IPS-18c (cell line): Measurements from ENCODE around the gene SRPRA.
A peak's percentile ranks its signal among the peaks of the same experiment; 100 is the strongest.

Experiments
- H3K4me3 ChIP-seq: 2 replicates; pipeline ENCODE4 v1.7.0; 2013; ENCODE audit warnings: low read depth, mild to moderate bottlenecking, low read length, moderate library complexity; ENCODE audit not compliant: insufficient read depth
- H3K9me3 ChIP-seq: one replicate; pipeline ENCODE4 v1.6.1; 2013; ENCODE audit warnings: mild to moderate bottlenecking, low read length, moderate library complexity; ENCODE audit not compliant: control insufficient read depth, insufficient read depth

SRPRA gene

DNA sequence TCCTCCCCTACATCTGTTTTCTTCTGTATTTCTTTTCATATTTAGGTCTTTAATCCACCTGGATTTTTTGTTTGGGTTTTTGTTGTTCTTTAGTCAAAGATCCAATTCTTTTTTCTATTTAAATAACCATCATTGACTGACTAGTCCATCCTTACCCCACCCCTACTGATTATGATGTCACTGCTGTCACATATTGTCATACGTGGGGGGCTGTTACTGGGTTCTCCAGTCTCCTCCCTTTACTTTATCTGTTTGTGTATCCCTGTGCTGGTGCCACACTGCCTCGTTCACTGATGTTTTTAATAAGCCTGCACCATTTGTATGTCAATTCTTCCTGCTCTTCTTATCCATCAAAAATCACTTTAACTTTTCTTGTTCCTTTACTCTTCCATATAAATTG is 28.3 kb upstream of the SRPRA start:
- no peak overlapping the region for H3K4me3 ChIP-seq
- peaks cover 2% of the 10 kb centered on the region for H3K9me3 ChIP-seq

DNA sequence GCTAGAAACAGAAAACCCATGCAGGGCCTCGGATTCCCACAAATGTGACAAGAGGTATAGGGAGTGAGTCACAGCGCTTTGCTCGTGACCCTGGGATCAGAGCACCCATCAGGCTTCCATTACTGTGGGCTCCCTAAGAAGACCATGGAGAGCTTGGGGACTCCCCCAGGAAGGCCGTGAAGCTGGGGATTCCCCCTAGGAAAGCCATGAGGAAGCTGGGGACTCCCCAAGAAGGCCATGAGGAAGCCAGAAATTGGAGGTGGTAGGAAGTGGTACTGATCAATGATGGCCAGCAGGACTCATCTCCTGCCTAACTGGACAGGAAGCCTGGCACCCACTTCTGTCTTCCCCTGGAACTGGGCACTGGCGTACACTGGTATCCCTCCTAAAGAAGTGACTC is 25.0 kb upstream of the SRPRA start:
- H3K4me3 ChIP-seq: no peak overlapping the region
- H3K9me3 ChIP-seq: no peaks in the 10 kb centered on the region

DNA sequence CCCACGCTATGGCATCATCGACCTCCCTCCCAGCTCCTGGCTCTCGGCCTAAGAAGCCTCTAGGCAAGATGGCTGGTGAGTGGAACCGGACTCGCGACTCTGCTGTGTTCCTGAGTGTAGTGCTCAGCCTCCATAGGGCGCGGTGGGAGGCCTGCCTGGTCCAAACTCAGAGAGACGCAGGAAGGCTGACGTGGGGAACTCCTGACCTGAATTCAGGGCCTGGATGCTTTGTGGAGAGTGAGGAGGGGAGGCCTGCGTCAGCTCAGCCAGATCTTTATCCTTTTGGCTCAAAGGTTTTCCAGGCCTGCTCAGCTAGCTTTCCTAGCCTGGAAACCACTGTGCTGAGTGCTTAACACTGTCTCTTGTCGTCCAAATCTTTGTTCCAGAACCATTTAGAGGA is 22.2 kb upstream of the SRPRA start:
- no peaks in the 10 kb centered on the region for H3K9me3 ChIP-seq
- H3K4me3 ChIP-seq: no peak overlapping the region

DNA sequence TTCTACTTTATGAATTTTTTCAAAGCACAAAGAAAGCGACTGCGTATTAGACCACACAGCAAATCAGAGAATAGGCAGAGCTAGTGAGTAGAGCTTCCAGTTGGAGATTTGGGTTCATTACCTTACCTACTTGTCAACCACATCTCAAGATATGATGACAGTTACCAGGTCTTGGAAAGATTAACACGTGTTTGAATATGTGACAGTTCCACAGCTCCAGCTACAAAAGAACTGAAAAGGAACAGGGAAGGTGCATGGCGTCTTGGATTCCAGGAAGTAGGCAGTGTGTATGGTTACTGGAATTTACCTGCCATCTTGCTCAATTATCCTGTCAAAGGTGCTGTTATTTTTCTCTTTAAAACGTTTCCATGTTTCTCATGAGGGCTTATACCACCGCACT is 19.5 kb upstream of the SRPRA start:
- Histone ChIP-seq H3K9me3 (no peaks in the 10 kb centered on the region), H3K4me3 (no peak overlapping the region)

DNA sequence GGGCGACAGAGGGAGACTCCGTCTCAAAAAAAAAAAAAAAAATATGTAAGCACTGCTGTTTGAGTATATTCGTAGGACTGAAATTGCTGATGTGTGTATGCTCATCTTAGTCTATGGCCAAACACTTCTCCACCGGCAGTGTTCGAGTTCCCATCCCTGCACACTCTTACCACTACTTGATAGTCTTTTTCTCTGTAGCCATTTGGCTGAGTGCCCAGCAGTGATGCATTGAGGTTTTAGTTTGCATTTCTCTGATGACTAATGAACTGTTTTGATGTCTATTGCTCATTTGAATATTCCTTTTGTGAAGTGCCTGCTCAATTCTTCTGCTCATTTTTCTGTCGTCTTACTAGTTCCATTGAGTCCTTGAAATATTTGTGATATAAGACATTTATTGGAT is 16.1 kb upstream of the SRPRA start:
- H3K9me3 ChIP-seq: no peaks in the 10 kb centered on the region
- no peak overlapping the region for H3K4me3 ChIP-seq

DNA sequence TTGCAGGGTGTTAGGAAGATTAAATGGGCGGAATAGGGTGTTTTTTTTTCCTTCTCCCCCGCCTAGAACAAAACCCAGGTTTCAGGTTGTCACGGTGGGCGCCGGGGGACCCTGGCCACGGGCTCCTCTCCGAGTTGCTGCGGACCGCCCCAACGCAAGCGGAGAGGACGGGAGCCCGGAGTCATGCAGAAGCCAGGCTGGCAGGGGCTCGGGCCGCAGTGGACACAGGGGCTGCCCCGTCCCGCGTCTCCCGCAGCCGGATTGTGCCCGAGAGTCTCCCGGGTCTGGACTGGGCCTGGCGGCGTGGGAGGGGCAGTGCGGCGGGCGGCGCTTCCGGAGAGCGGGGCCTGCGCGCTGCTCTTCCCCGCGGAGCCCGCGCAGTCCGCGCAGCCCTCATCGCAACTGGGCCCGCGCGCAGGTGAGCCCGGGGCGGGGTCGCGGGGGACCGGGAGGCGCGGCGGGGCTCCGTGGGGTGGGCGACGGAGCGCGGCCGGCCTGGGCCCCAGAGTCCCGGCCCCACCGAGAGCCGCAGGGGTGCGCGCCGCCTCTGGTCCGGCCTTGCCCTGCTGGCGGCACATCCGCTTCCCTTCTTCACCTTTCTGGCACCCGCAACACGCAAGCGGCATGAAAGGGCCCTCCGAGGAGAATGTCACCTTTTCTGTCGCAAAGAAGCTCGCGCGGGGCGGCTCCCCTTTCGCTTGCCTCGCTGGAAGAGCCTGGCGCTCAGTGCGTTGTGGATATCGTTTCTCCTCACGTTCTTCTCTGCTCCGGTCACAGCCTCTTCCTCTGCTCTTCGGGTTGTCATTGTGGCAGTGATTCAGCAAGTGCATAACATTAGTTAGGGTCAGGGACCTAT is 14.3 kb upstream of the SRPRA start, which contains the start of gene TIRAP:
Gene TIRAP (plus strand): TSS at position 358 of the 856 bp plus-strand sequence. CDS start 7,802 bp downstream, outside the sequence.
- no peaks in the 10 kb centered on the region for H3K9me3 ChIP-seq

DNA sequence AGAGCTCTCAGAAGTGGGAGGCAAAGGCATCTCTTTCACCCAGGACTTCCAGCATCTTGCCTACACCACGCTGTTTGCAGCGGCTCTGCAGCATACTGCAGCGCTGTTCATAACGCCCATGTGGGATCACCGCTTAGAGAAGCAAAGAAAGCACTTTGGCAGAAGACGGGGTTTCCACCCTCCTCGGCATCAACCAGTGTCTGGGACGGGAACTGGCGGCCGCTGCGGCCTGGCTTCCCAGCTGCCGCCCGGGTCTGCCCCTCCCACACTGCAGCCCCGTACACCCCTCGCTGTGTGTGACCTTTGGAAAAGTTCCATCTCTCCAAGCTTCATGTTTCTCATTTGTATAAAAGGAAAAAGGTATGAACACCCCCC is 13.7 kb upstream of the SRPRA start:
- peak overlapping the region; percentile 72 for H3K4me3 ChIP-seq
- no peaks in the 10 kb centered on the region for H3K9me3 ChIP-seq

More for the DNA sequence above, 14.3 kb upstream of the SRPRA start, which contains the start of gene TIRAP:
- H3K4me3 ChIP-seq: peak within 1 kb of the TSS; percentile 72

DNA sequence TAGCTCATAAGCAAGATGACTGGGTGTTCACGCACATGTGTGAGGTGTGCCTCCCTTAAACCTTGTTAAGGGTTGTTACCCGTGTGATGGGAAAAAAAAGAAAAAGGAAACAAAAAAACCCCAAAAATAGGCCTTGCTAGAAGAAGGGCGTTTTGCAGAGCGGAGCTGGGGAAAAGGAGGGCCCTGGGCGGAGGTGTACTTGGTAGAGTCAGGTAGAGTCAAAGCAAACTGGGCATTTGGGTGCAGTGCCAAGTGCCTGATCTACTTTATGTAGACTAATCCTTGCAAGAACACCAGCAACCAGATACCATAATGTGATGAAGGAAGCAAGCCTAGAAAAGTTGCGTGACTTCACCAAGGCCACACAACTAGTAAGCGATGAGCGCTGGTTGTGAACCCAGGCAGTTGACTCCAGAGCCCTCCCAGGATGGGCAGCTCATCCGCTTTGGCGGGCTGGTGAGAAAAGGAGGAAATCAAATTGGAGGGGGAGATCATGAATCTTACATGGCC is 13.0 kb upstream of the SRPRA start:
- Histone ChIP-seq H3K4me3 (peak overlapping the region; percentile 72; the same call in 1 of the 2 replicates), H3K9me3 (no peaks in the 10 kb centered on the region)

DNA sequence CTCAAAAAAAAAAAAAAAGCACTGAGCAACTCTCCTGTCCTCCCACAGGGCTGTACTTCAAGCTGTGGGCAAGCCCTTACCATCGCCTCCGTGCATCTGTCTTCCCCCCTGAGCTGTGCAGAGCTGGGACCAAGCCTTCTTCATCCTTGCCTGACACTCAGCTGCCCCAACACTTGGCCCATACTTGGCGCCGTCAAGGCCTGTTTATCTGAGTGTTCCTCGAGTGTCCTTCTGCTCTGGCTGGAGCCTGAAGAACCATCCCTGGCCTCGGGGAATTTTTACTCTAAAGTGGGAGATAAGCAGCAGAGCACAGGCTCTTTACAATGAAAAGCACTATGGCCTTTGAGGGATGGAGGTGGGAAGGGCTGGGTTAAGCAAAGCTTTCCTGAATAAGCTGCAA is 12.6 kb upstream of the SRPRA start:
- H3K4me3 ChIP-seq: no peak overlapping the region

DNA sequence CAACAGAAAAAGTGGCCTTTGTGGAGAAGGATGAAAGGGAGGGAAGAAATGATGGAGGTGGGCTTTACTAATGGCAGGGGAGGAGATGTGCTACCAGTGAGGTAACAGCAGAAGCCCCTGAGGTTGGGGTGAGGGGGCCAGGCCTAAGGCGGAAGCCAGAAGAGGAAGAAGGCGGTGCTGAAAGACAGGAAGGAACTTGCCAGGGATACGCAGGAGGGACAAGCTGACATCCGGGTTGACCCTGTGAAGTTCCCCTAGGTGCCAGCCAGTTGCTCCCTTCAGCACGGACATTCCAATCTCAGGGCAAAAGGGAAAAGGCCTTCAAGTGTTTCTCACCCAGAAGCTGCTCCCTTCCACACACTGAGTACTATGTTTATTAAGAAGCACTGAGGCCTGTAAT is 11.9 kb upstream of the SRPRA start:
- no peaks in the 10 kb centered on the region for H3K9me3 ChIP-seq
- no peak overlapping the region for H3K4me3 ChIP-seq

More for the DNA sequence above, 12.6 kb upstream of the SRPRA start:
- no peaks in the 10 kb centered on the region for H3K9me3 ChIP-seq

DNA sequence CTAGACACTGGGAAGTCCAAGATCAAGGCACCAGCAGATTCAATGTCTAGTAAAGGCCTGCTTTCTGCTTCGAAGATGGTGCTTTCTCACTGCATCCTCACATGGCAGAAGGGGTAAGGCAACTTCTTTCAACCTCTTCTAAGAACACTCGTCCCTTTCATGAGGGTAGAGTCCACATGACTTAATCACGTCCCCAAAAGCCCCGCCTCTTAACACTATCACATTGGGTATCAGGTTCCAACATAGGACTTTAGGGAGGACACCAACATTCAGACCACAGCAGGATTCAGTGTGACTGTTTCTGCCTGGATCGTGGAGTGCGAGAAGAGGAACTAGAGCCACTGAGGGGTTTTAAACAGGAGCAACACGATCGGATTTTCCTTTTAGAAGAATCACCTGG is 10.5 kb upstream of the SRPRA start:
- no peaks in the 10 kb centered on the region for H3K9me3 ChIP-seq

DNA sequence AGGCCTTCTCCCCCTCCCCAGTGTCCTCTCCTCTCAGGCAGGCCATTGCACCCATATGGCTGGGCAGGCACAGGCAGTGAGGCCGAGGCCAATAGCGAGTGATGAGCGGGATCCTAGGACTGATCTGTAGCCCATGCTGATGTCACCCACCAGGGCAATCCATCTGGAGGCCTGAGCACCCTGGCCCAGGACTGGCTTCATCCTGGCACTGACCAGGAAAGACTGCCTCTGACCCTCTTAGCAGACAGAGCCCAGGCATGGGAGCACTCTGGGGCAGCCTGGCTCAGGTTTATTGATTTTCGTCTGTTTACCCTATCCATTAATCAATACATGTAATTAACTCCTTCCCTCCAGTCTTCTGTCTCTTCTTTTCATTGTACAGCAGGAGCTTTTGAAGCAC is 9.1 kb upstream of the SRPRA start:
- Histone ChIP-seq H3K4me3 (no peak overlapping the region), H3K9me3 (no peaks in the 10 kb centered on the region)

More for the DNA sequence above, 10.5 kb upstream of the SRPRA start:
- no peak overlapping the region for H3K4me3 ChIP-seq

DNA sequence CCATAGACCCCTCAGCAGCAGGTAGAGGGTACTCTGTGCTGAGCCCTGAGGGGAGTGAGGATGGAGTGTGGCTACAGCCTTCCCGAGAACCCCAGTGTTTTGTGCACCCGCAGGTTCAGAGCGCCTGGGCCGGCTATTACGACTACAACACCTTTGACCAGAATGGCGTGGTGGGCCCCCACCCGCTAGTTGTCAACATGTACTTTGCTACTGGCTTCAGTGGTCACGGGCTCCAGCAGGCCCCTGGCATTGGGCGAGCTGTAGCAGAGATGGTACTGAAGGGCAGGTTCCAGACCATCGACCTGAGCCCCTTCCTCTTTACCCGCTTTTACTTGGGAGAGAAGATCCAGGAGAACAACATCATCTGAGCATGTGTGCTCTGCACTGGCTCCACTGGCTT is 8.6 kb upstream of the SRPRA start:
- no peaks in the 10 kb centered on the region for H3K9me3 ChIP-seq
- H3K4me3 ChIP-seq: no peak overlapping the region

DNA sequence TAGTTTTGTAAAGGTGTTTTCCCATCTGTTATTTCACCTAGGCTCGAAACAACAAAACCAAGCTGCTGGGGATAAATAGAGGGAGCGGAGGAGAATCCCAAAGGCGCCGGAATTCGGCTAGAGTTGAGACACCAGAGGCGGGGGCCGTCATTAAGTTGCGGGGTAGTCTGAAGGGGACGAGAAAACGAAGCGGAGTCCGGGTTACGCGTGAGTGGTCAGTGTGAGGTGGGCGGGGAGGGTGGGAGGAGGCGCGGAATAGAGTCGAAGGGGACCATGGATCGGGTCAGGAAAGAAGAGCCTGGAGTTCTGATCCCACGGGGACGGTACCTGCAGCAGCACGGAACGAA is 361 bp downstream of the SRPRA start:
- H3K4me3 ChIP-seq: peak overlapping the region; percentile 71
- no peaks in the 10 kb centered on the region for H3K9me3 ChIP-seq

DNA sequence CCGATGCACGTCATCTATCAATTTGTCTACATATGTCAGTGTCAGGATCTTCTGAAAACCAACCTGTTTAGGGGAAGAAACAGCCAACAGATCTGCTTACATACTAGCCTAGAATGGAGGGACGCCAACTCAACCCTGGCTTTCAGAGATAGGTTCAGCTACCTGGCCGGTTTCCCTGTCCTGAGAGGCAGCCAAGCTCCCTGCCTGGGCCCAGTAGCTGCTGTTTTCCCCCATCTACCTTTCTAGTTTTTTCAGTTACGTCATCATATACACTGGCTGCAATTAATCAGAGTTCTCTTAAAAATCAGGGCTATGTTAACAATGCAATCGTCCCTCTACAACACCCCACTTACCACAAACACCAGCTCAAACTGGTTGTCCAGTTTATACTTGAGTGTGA is 1.0 kb downstream of the SRPRA start:
- Histone ChIP-seq H3K4me3 (peak overlapping the region; percentile 71), H3K9me3 (no peaks in the 10 kb centered on the region)

DNA sequence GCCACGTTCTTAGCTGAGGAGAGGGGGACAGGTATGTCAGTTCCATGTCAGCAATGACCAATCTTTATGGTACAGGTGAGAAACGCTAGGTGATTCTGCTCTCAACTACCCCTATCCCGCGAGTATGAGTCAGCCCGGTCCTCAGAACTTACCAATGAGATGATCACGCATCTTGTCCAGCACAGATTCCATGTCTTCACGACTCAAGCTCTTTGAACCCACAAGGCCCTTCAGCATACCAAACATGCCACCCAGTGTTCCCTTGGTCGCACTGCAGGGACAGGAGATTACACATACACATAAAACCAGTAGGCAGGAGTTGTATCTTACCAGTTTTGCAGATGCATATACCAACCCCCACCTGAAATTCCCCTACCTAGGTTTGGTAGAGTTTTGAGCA is 2.9 kb downstream of the SRPRA start:
- Histone ChIP-seq H3K4me3 (no peak overlapping the region), H3K9me3 (no peaks in the 10 kb centered on the region)

DNA sequence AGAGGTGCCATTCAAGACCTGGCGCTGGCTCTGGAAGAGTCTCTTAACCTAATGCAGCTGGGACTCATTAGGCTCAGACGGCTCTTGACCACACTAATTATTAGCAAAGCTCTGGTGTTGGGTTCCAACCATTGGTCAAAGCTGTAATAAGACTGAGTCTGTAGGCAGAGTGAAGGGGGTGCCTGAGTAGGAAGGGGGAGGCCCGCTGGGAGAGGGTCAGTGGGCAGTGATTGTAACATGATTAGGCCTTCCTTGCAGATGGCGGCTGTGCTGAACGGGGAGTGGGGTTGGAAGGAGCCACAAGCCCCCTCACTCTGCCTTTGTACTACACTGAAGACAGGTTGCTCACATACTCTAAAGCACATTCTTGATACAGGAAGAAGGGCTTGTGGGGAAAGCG is 5.2 kb downstream of the SRPRA start:
- Histone ChIP-seq H3K4me3 (no peak overlapping the region), H3K9me3 (no peaks in the 10 kb centered on the region)

DNA sequence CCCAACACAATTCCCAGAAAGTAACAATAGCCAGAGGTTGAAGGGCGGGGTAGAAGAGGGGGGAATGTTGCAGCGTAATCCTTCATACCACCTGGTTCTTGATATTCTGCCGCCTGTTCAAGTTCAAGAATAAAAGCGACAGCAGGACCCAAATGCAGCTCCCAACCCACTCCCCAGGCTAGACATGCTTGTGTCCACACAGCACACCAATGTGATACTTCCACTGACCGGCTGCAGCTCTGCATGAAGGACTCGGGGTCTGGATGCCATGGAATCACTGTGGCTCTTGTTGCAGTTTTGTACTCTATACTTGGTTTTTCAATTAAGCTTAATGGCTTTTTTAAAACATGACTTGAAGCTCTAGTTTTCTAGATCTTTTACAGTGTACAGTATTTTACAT is 6.5 kb downstream of the SRPRA start:
- H3K4me3 ChIP-seq: no peak overlapping the region
- no peaks in the 10 kb centered on the region for H3K9me3 ChIP-seq

DNA sequence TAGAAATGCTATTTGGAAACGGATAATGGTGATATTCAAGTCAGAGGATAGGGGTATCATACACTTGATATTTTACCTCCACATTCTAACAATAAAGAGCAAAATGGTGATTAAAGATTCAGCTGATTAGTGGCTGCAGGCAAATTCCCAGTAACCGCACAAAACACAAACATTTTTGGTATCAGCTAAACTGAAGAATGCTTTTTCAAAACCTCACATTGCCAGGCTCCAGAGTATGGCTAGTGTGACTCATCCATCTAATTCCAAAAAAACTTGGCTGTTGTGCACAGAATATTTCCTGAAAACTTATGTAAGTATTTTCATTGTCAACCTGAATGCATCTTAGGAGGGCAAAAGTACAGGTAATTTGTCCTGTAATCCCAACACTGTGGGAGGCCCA is 10.9 kb downstream of the SRPRA start:
- Histone ChIP-seq H3K9me3 (peaks cover 2% of the 10 kb centered on the region), H3K4me3 (no peak overlapping the region)
